Neural cell (in vitro differentiated cells): ENCODE results near the gene ARHGAP10. TPM values are rescaled to one million over a fixed set of nuclear protein-coding genes. Genes with fewer than 3 reads are reported as not detected.
"Not testable (repeated sequence)": the region's sequence is repeated elsewhere in the genome, so short reads cannot be mapped to it uniquely, and the experiment has no call there.

ENCODE experiments used
- H2AFZ ChIP-seq: fragments of 200-600, 300-800 bp; sonication (generic), shearing (Covaris generic); 2 replicates; pipeline ENCODE4 v1.6.0; 2014; ENCODE audit warnings: low read depth, mild to moderate bottlenecking, antibody characterized with exemption, low read length, moderate library complexity
- H3F3A ChIP-seq: fragments of 200-600 bp; shearing (Covaris generic); 2 replicates; pipeline ENCODE4 v1.6.1; 2016; ENCODE audit warnings: mild to moderate bottlenecking, moderate library complexity, mixed read lengths, antibody characterized with exemption, low read length; ENCODE audit not compliant: insufficient read depth, poor library complexity, severe bottlenecking
- H3K27ac ChIP-seq: fragments of 200-600, 300-800 bp; sonication (generic), shearing (Covaris generic); 2 replicates; pipeline ENCODE4 v1.5.1; 2014; ENCODE audit warnings: mild to moderate bottlenecking, low read length, moderate library complexity
- H3K27me3 ChIP-seq: fragments of 300-800, 200-600 bp; sonication (generic), shearing (Covaris generic); 2 replicates; pipeline ENCODE4 v1.6.0; 2014; ENCODE audit warnings: mild to moderate bottlenecking, low read depth, low read length, moderate library complexity; ENCODE audit not compliant: insufficient read depth
- H3K36me3 ChIP-seq: fragments of 300-800, 200-600 bp; sonication (generic), shearing (Covaris generic); 2 replicates; pipeline ENCODE4 v1.5.1; 2014; ENCODE audit warnings: mild to moderate bottlenecking, antibody characterized with exemption, low read length, moderate library complexity; ENCODE audit not compliant: insufficient read depth
- H3K4me2 ChIP-seq: fragments of 300-800, 200-600 bp; sonication (generic), shearing (Covaris generic); 2 replicates; pipeline ENCODE4 v1.6.0; 2014; ENCODE audit warnings: mild to moderate bottlenecking, low read length
- H3K4me3 ChIP-seq: fragments of 300-800, 200-600 bp; sonication (generic), shearing (Covaris generic); 2 replicates; pipeline ENCODE4 v1.5.1; 2014; ENCODE audit warnings: mild to moderate bottlenecking, low read length, moderate library complexity
- H3K79me2 ChIP-seq: fragments of 200-600 bp; shearing (Covaris generic); replicated peaks from 2 replicates; pipeline ENCODE4 v1.6.0; 2014; ENCODE audit warnings: mild to moderate bottlenecking, low read length, moderate library complexity; ENCODE audit not compliant: insufficient read depth
- H3K9ac ChIP-seq: fragments of 300-800, 200-600 bp; sonication (generic), shearing (Covaris generic); 2 replicates; pipeline ENCODE4 v1.6.1; 2016; ENCODE audit warnings: mild to moderate bottlenecking, low read length, mixed read lengths
- H3K9me2 ChIP-seq: fragments of 200-600 bp; shearing (Covaris generic); 2 replicates; pipeline ENCODE4 v1.6.1; 2016; ENCODE audit warnings: mild to moderate bottlenecking, low read length, mixed read lengths; ENCODE audit not compliant: insufficient read depth
- H3K9me3 ChIP-seq: fragments of 200-600, 300-800 bp; sonication (generic), shearing (Covaris generic); 2 replicates; pipeline ENCODE4 v1.6.1; 2016; ENCODE audit warnings: mild to moderate bottlenecking, mixed run types, low read length, moderate library complexity, mixed read lengths
- H4K20me1 ChIP-seq: fragments of 200-600 bp; shearing (Covaris generic); 2 replicates; pipeline ENCODE4 v1.6.1; 2016; ENCODE audit warnings: mild to moderate bottlenecking, mixed run types; ENCODE audit not compliant: insufficient read depth
- CTCF ChIP-seq: fragments of 450-650 bp; IDR thresholded peaks from 2 replicates; pipeline ENCODE4 v1.5.1; 2014; ENCODE audit warnings: antibody characterized with exemption, mild to moderate bottlenecking, moderate library complexity; ENCODE audit not compliant: poor library complexity, severe bottlenecking
- EP300 ChIP-seq: fragments of 450-650 bp; conservative IDR thresholded peaks from 2 replicates; pipeline ENCODE4 v1.6.1; 2014; ENCODE audit warnings: antibody characterized with exemption, mild to moderate bottlenecking, moderate library complexity; ENCODE audit not compliant: poor library complexity, severe bottlenecking
- EZH2 ChIP-seq: fragments of 200-600, 300-800 bp; shearing (Covaris generic), sonication (generic); IDR thresholded peaks from 2 replicates; pipeline ENCODE4 v1.6.1; 2014; ENCODE audit warnings: antibody characterized with exemption, low read length, borderline replicate concordance, mild to moderate bottlenecking; ENCODE audit not compliant: insufficient read depth, poor library complexity, severe bottlenecking
- MXI1 ChIP-seq: fragments of 450-650 bp; conservative IDR thresholded peaks from 2 replicates; pipeline ENCODE4 v1.6.1; 2014; ENCODE audit warnings: antibody characterized with exemption, mild to moderate bottlenecking; ENCODE audit not compliant: poor library complexity, severe bottlenecking
- POLR2AphosphoS5 ChIP-seq: IDR thresholded peaks from 2 replicates; pipeline ENCODE4 v1.6.1; 2012
- RAD21 ChIP-seq: fragments of 450-650 bp; conservative IDR thresholded peaks from 2 replicates; pipeline ENCODE4 v1.6.1; 2014; ENCODE audit warnings: antibody characterized with exemption, mild to moderate bottlenecking, moderate library complexity
- REST ChIP-seq: IDR thresholded peaks from 2 replicates; pipeline ENCODE4 v1.6.1; 2012; ENCODE audit warnings: borderline replicate concordance
- SMC3 ChIP-seq: fragments of 450-650 bp; conservative IDR thresholded peaks from 2 replicates; pipeline ENCODE4 v1.6.1; 2014; ENCODE audit warnings: antibody characterized with exemption, mild to moderate bottlenecking, moderate library complexity; ENCODE audit not compliant: poor library complexity
- TAF1 ChIP-seq: IDR thresholded peaks from 2 replicates; pipeline ENCODE4 v1.6.1; 2012; ENCODE audit warnings: low read depth
- polyA plus RNA-seq: library from polyadenylated mRNA; depleted of rRNA; stranded (reverse); fragments of >200 nt; gene quantifications from 2 replicates; pipeline ENCODE4 v1.2.3, GENCODE V29; 2014

Gene ARHGAP10
- polyA plus RNA-seq, 1 donor from 2014 or later: 1.2 TPM

- Histone ChIP-seq H4K20me1 (no peaks in the 10 kb centered on the region), H2AFZ (no peak overlapping the region), H3K9ac (no peak overlapping the region), H3K27me3 (no peaks in the 10 kb centered on the region), H3K27ac (no peak overlapping the region), H3F3A (no peaks in the 10 kb centered on the region), H3K9me3 (no peaks in the 10 kb centered on the region), H3K36me3 (no peaks in the 10 kb centered on the region), H3K79me2 (no peaks in the 10 kb centered on the region), H3K4me2 (no peak overlapping the region), H3K9me2 (no peaks in the 10 kb centered on the region), H3K4me3 (no peak overlapping the region)
- TF ChIP-seq TAF1 (no peak), EZH2 (no peak), RAD21 (no peak), SMC3 (no peak), CTCF (no peak), REST (no peak)
These were observed 349.9 kb downstream of the ARHGAP10 start for GRCh38 chr4:148081745-148082144.

- not testable (repeated sequence) for H3K27me3 ChIP-seq, H3F3A ChIP-seq, H3K79me2 ChIP-seq, H3K27ac ChIP-seq, H3K9ac ChIP-seq, H3K36me3 ChIP-seq, H2AFZ ChIP-seq, H3K4me3 ChIP-seq, H4K20me1 ChIP-seq, H3K9me3 ChIP-seq, H3K4me2 ChIP-seq, H3K9me2 ChIP-seq
These were observed 351.2 kb downstream of the ARHGAP10 start for GRCh38 chr4:148083073-148083472.

- H3K36me3 ChIP-seq: no peaks in the 10 kb centered on the region
- H3F3A ChIP-seq: no peaks in the 10 kb centered on the region
- H2AFZ ChIP-seq: no peak overlapping the region
- no peaks in the 10 kb centered on the region for H3K9me2 ChIP-seq
- no peaks in the 10 kb centered on the region for H3K27me3 ChIP-seq
- no peak overlapping the region for H3K9ac ChIP-seq
- H4K20me1 ChIP-seq: no peaks in the 10 kb centered on the region
- H3K79me2 ChIP-seq: no peaks in the 10 kb centered on the region
- H3K4me3 ChIP-seq: no peak overlapping the region
- no peak overlapping the region for H3K4me2 ChIP-seq
- no peaks in the 10 kb centered on the region for H3K9me3 ChIP-seq
- TF ChIP-seq SMC3: no peak
- no peak for TF ChIP-seq TAF1
- no peak for TF ChIP-seq CTCF
- no peak for TF ChIP-seq EP300
- no peak for TF ChIP-seq EZH2
- TF ChIP-seq MXI1: no peak
- TF ChIP-seq POLR2AphosphoS5: no peak
- no peak for TF ChIP-seq REST
- TF ChIP-seq RAD21: no peak
- no peak overlapping the region for H3K27ac ChIP-seq
These were observed 357.7 kb downstream of the ARHGAP10 start for GRCh38 chr4:148089624-148090023.
